Smooth muscle cell (in vitro differentiated cells): Measurements from ENCODE around the gene ASIC4. TPM values are rescaled to one million over a fixed set of nuclear protein-coding genes. Genes with fewer than 3 reads are reported as not detected.
A peak's percentile ranks its signal among the peaks of the same experiment; 100 is the strongest.

Experiments used
- DNase-seq: peaks from one replicate; lab custom pipeline; 2025; ENCODE audit not compliant: unreplicated experiment; lab: John Stamatoyannopoulos, UW
- H2AFZ ChIP-seq: fragments of 200-600 bp; sonication (generic); 2 replicates; pipeline ENCODE4 v1.6.0; 2016; ENCODE audit warnings: antibody characterized with exemption, low read depth, mild to moderate bottlenecking
- H3F3A ChIP-seq: fragments of 200-600 bp; sonication (generic); 2 replicates; pipeline ENCODE4 v1.6.0; 2017; ENCODE audit warnings: antibody characterized with exemption, low read depth
- H3K27ac ChIP-seq: fragments of 200-600 bp; sonication (generic); 2 replicates; pipeline ENCODE4 v1.5.1; 2016; ENCODE audit warnings: low read depth, mild to moderate bottlenecking
- H3K27me3 ChIP-seq: fragments of 200-600 bp; sonication (generic); 2 replicates; pipeline ENCODE4 v1.6.1; 2016; ENCODE audit warnings: low read depth, mild to moderate bottlenecking
- H3K36me3 ChIP-seq: fragments of 200-600 bp; sonication (generic); 2 replicates; pipeline ENCODE4 v1.5.1; 2016; ENCODE audit warnings: low read depth
- H3K4me1 ChIP-seq: fragments of 200-600 bp; sonication (generic); 2 replicates; pipeline ENCODE4 v1.5.1; 2016; ENCODE audit warnings: low read depth
- H3K4me2 ChIP-seq: fragments of 200-600 bp; sonication (generic); 2 replicates; pipeline ENCODE4 v1.6.0; 2016; ENCODE audit warnings: mild to moderate bottlenecking
- H3K4me3 ChIP-seq: fragments of 200-600 bp; sonication (generic); 2 replicates; pipeline ENCODE4 v1.5.1; 2016; ENCODE audit warnings: mild to moderate bottlenecking
- H3K79me2 ChIP-seq: fragments of 200-600 bp; sonication (generic); 2 replicates; pipeline ENCODE4 v1.6.0; 2016; ENCODE audit warnings: low read depth, mild to moderate bottlenecking
- H3K9ac ChIP-seq: fragments of 200-600 bp; sonication (generic); 2 replicates; pipeline ENCODE4 v1.6.0; 2016; ENCODE audit warnings: low read depth
- H3K9me3 ChIP-seq: fragments of 200-600 bp; sonication (generic); replicated peaks from 2 replicates; pipeline ENCODE4 v1.5.1; 2016; ENCODE audit warnings: low read depth
- H4K20me1 ChIP-seq: fragments of 200-600 bp; sonication (generic); 2 replicates; pipeline ENCODE4 v1.6.0; 2016; ENCODE audit warnings: low read depth
- CTCF ChIP-seq: fragments of 200-600 bp; sonication (generic); IDR thresholded peaks from 2 replicates; pipeline ENCODE4 v1.5.1; 2017; ENCODE audit warnings: borderline replicate concordance, mild to moderate bottlenecking, antibody characterized with exemption; ENCODE audit not compliant: insufficient read depth, poor library complexity, severe bottlenecking
- WGBS: methylation state at CpG from one replicate; pipeline ENCODE4 v1.1.7; 2016; ENCODE audit warnings: low lambda C conversion rate; 5-methylcytosine and 5-hydroxymethylcytosine counted together
- polyA plus RNA-seq: library from polyadenylated mRNA; unstranded; fragments of >200 nt; fragmentation: Nextera tagmentation; extraction: Ambion mirVana; gene quantifications from 2 replicates; pipeline ENCODE4 v1.2.1, GENCODE V29; 2016
- total RNA-seq: library from RNA; depleted of rRNA; stranded (reverse); fragments of >200 nt; gene quantifications from 2 replicates; pipeline ENCODE4 v1.2.3, GENCODE V29; 2014

The ASIC4 gene
- total and polyA plus RNA-seq, 2 experiments from 2014 or later, result 0.32 to 0.49 TPM

- DNase-seq, result peak; percentile 91
- Histone ChIP-seq H3K79me2 (no peaks in the 10 kb centered on the region), H3K9ac (no peak overlapping the region), H3K27me3 (no peaks in the 10 kb centered on the region), H3K9me3 (no peaks in the 10 kb centered on the region), H3K4me2 (peak overlapping the region; percentile 96), H3K36me3 (no peaks in the 10 kb centered on the region), H2AFZ (no peak overlapping the region), H3F3A (no peaks in the 10 kb centered on the region), H3K27ac (no peak overlapping the region), H3K4me3 (peak overlapping the region; percentile 61), H4K20me1 (peaks cover 4% of the 10 kb centered on the region), H3K4me1 (peaks cover 4% of the 10 kb centered on the region)
- WGBS, result 2% methylated on average over 69 of the region's 99 CpGs
- no peak for TF ChIP-seq CTCF
Measured at GRCh38 chr2:219552382-219553167, 38.3 kb downstream of the ASIC4 start.

GRCh38 chr2:219553168-219553417 lies 38.8 kb downstream of the ASIC4 start:
- Histone ChIP-seq H4K20me1 (peaks cover 4% of the 10 kb centered on the region), H3K4me2 (peak overlapping the region; percentile 96), H3K4me3 (peak overlapping the region; percentile 61), H3K9me3 (no peaks in the 10 kb centered on the region), H3K9ac (no peak overlapping the region), H3F3A (no peaks in the 10 kb centered on the region), H2AFZ (no peak overlapping the region), H3K36me3 (no peaks in the 10 kb centered on the region), H3K79me2 (no peaks in the 10 kb centered on the region), H3K27me3 (no peaks in the 10 kb centered on the region), H3K27ac (no peak overlapping the region), H3K4me1 (peaks cover 4% of the 10 kb centered on the region)
- DNase-seq, result no peak
- 47% methylated on average over 7 of the region's 7 CpGs for WGBS
- no peak for TF ChIP-seq CTCF

GRCh38 chr2:219553463-219553963 lies 39.2 kb downstream of the ASIC4 start:
- Histone ChIP-seq H3K9me3 (no peaks in the 10 kb centered on the region), H3K9ac (no peak overlapping the region), H4K20me1 (peaks cover 4% of the 10 kb centered on the region), H3K79me2 (no peaks in the 10 kb centered on the region), H3F3A (no peaks in the 10 kb centered on the region), H3K27ac (no peak overlapping the region), H2AFZ (no peak overlapping the region), H3K36me3 (no peaks in the 10 kb centered on the region), H3K27me3 (no peaks in the 10 kb centered on the region), H3K4me1 (peaks cover 4% of the 10 kb centered on the region), H3K4me2 (peak overlapping the region; percentile 96), H3K4me3 (no peak overlapping the region)
- 87% methylated on average over 12 of the region's 12 CpGs for WGBS
- no peak for TF ChIP-seq CTCF
- no peak for DNase-seq

- Histone ChIP-seq H3K9me3 (no peaks in the 10 kb centered on the region), H3K79me2 (no peaks in the 10 kb centered on the region), H3K9ac (no peak overlapping the region), H3K4me3 (no peak overlapping the region), H3F3A (no peaks in the 10 kb centered on the region), H2AFZ (no peak overlapping the region), H3K4me1 (peaks cover 4% of the 10 kb centered on the region), H4K20me1 (peaks cover 4% of the 10 kb centered on the region), H3K27me3 (no peaks in the 10 kb centered on the region), H3K27ac (no peak overlapping the region), H3K4me2 (no peak overlapping the region), H3K36me3 (no peaks in the 10 kb centered on the region)
- no peak for DNase-seq
- no peak for TF ChIP-seq CTCF
- WGBS, result 96% methylated on average over 15 of the region's 15 CpGs
Measured at GRCh38 chr2:219554350-219554749, 40.1 kb downstream of the ASIC4 start.
